Activated CD8-positive, alpha-beta memory T cell treated with anti-CD3 and anti-CD28 coated beads, Interleukin-2, amount 50 U/mL, for 48 hours (primary cell): Measurements from ENCODE around the gene SAPCD2.

Experiments
- DNase-seq: peaks from one replicate; pipeline ENCODE4 v3.0.0-alpha.2; 2020

SAPCD2 gene

GRCh38 chr9:137030538-137031527 lies 39.5 kb downstream of the SAPCD2 start:
- peak; percentile 75 for DNase-seq

DNA sequence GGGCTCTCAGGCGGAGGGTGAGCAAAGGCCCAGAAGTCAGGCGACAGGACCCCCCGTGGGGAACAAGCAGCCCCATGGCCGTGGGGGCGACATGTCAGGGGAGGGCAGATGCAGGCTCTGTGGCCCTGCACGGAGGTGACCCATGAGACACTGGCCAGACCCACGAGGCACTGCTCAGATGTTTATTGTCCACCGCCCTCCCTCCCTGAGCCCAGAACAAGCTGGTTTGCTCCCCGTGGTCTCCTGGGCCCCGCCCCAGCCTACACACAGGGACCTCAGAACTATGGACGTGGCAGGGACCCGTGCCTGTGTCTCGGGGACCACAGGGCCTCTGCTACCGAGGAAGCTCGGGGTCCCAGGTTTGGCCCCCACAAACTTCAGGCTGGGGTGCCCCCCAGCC lies 40.4 kb downstream of the SAPCD2 start:
- no peak for DNase-seq

GRCh38 chr9:137029058-137029936 lies 41.1 kb downstream of the SAPCD2 start:
- DNase-seq: peak; percentile 93

DNA sequence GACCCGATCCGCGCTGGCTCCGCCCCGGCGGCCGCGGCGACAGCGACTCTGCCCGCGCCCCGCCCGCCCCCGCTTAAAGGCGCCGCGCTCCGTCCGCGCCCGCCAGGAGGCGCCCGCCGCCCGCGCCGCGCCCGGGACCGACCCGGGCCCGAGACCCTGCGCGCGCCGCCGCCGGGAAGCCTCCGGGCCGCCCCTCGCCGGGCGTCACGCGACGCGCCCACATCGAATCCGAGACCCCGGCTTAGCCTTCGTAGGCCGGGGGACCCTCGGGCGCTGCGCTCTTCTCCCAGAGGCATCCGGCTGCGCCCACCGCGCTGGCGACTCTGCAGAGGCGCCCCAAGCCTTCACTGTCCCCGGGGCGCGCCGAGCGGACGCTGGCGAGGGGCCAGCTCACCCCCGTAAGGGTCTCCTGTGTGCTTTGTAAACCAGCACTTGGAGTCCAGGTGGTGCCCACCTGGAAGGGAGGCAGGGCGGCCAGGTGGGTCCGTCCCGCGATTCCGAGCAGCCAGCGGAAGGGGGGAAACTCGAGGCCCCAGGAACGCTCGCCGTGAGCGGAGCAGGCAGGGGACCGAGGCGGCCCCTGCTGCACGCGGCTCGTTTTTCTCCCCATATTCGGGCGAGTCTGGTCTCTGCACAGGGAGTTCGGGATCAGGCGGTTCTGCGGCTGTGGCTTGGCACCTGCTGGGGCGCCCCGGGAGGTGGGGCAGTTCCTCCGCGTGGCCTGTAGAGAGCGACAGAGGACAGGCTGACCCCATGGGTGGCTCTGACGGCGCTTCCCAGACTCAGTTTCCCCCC lies 41.9 kb downstream of the SAPCD2 start:
- DNase-seq: peak; percentile 84

- no peak for DNase-seq
Observed at GRCh38 chr9:137027369-137028262, 42.7 kb downstream of the SAPCD2 start, which contains the start of gene ABCA2. TSS of gene ABCA2 (minus strand) at chr9:137028237. CDS start at chr9:137028140, 97 bp downstream.

DNA sequence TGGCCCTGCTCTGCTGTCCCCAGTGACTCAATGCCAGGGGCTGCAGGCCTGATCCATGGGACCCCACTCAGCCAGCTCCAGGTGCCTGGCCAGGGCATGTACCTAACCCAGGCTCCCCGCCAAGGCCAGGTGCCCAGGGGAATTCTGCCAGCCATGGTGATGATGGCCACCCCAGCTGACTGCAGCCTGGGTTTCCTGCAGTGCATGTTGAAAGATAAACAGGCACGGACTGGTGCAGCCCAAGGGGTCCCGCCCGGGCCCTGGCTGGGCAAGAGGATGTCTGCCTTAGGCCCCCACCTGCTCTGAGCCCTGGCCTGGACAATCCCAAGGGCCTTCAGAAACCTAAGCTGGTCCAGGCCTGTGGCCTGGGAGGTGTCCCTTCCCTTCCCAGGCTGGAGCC lies 43.5 kb downstream of the SAPCD2 start:
- no peak for DNase-seq

DNA sequence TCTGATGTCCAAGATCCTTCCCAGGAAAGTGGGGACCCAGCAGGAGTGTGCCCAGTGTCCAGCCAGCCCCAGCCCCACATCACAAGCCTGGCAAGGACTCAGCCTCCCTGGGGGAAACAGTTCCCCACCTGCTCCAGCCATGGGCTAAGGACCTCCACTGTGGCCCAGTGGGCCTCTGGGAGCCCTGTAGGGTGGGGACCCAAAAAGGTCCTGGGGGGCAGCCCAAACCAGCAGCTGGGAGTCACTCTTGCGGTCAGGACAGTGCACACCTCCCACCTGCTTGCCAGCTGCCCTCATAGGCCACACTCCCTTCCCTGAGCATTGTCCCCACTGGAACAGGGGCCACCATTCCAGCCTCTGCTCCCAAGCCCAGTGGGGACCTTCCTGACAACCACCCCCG lies 44.0 kb downstream of the SAPCD2 start:
- DNase-seq: no peak

- DNase-seq: no peak
Observed at GRCh38 chr9:137025517-137025966, 44.8 kb downstream of the SAPCD2 start.

- no peak for DNase-seq
Observed at GRCh38 chr9:137023583-137023991, 46.8 kb downstream of the SAPCD2 start.

DNA sequence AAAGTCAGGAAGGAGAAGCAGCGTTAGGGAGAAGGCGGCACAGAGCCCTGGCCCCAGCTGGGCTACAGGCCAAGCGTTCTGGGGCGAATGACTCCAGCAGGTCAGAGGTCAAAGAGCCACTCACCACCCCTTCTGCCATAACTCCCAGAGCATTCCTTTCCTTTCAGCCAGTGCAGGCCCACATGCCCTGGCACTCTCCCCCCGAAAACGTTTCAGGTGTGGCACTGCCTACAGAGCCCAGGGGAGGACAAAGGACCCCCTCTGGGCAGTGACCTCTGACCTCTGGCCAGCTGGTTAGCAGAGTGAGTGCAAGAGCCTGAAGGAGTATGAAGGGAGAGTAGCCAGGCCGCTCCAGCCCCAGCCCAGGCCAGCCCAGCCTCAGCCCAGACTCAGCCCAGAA lies 47.2 kb downstream of the SAPCD2 start:
- DNase-seq: no peak

DNA sequence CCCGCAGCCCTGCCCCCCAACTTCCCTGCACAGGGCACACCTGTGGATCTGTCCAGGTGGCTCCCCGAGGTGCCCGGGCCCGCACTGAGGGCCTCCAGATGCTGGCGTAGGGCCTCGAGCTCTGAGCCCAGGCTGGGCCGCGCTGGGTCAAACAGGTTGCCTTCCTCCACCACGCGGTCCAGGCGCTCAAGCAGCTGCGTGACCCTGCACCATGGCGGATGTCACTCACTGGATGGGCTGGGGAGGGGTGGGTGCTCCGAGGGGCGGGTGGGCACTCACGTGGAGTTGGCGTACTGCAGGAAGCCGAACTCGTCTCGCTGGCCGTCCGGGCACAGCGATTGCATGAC lies 47.7 kb downstream of the SAPCD2 start:
- DNase-seq: no peak

DNA sequence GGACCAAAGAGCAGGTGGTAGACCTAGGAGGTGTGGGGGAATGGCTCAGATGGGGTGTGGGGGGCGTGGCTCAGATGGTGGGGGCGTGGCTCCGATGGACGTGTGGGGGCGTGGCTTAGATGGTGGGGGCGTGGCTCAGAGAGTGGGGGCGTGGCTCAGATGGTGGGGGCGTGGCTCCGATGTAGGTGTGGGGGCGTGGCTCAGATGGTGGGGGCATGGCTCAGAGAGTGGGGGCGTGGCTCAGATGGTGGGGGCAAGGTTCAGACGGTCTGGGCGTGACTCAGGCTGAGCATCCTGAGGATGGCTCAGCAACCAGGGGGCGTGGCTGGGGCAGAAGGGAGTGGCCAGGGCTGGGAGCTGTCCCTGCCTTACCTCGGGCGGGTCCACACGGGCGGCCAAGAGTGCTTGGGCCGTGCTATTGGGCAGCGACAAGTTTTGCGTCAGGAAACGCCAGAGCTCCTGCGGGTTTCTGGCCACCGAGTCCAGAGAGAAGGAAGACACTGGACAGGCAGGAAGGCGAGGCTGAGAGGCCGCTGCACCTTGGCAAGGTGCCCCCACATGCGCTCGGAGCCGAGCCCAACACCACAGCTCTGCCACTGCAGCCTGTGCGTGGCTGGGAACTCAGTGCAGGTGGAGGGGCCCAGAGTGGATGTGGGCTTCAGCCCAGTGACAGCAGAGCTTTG lies 48.2 kb downstream of the SAPCD2 start:
- DNase-seq: peak; percentile 89

DNA sequence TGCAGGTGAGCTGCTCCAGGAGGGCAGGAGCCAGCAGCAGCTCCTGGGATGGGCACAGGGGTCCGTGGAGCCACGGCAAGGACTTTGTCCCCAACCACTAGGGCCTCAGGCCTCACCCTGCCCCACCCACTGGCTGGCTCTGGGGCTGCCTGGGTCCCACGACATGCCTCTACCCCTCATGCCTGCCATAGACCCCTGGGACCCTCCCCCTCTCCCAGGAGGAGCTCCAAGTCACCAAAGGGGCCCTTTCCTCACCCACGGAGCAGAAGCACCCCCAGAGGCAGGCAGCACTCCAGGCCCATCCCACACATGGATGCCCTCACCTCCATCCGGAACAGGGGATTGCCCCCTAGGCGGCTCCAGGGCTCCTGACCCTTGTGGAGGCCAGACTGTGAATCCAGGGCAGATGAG lies 48.8 kb downstream of the SAPCD2 start:
- no peak for DNase-seq

GRCh38 chr9:137020771-137021567 lies 49.4 kb downstream of the SAPCD2 start:
- no peak for DNase-seq

DNA sequence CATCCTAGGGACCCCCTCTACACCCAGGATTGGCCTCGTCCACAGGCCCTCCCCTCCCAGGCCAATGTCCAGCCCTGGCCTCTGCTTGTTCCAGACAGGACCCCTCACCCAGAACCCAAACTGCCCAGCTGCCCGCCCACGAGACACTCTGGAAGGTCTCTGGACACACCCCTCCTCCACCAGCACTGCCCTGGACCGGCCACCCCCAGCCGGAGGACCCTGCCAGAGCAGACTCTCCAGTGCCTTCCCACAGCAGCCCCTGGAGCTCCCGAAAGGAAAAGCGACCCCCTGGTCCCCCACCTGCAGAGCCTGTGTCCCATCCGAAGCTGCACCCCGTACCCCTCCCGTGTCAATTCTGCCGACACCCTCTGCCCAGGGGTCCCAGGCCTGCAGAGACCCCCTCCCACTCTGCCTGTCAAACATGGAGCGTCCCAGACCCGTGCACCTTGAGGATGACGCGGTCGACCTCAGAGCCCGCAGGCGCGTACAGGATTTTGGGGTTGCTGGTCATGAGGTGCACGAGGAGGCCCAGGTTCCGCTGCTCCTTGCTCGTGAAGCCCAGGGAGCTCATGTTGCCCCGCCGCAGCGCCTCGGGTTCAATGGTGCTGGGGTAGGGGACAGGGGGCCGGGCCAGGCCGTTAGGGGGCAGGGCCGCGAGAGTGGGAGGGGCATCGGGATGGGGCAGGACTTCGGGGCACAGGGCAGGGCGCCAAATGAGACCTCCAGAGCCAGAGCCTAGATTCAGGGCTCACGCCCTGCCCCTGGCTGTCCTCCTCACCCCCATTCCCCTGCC lies 50.3 kb downstream of the SAPCD2 start:
- DNase-seq: no peak

- DNase-seq: no peak
Observed at GRCh38 chr9:137018761-137019559, 51.4 kb downstream of the SAPCD2 start.

DNA sequence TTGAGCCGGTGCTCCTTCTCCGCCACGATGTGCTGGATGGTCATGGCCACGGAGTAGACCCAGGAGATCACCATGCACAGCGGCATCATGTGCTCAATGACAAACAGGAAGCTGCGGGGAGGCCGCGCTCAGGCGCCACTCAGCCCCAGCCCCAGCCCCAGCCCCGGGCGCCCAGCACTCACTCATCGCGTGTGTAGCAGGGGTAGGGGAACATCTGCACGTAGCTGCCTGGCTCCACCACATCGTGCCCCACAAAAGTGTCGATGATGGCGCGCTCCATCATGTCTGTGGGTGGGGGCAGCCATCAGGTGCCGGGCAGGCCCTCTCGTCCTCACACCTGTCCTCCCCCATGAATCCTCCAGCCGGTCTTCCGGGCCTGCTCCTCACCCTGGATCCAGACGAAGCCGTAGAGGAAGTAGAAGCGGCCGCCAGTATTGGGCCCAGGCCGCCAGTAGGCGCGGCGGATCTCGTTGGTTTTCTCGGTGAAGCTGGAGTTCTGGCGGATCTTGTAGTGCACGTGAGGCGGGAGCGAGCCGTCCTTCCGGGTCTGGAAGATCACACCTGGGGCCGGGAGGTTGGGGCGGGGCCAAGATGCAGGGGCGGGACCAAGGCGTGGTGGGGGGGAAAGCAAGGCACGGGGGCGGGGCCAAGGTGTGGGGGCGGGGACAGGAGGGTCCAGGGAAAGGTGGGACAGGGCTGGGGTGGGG lies 52.4 kb downstream of the SAPCD2 start:
- DNase-seq: no peak

DNA sequence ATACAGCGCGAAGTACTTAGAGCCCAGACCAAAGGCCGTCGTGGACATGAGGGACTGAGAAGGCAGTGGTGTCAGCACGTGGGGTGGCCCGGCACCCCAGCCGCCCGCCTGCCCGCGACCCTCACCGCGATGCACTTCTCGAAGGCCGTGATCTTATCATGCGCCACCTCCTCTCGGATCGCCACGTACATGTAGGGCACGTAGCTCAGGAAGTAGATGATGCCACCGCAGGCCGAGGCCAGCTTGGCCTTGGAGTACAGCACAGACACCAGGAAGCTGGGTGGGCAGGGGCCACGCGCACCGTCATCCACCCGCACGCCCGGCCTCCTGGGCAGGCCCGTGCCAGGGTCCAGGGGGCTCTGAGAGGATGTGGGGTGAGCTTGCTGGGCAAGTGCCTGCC lies 53.3 kb downstream of the SAPCD2 start:
- DNase-seq: no peak
